Measurements from ENCODE around the gene DISP2.
A peak's percentile ranks its signal among the peaks of the same experiment; 100 is the strongest.

The DISP2 gene

DNA sequence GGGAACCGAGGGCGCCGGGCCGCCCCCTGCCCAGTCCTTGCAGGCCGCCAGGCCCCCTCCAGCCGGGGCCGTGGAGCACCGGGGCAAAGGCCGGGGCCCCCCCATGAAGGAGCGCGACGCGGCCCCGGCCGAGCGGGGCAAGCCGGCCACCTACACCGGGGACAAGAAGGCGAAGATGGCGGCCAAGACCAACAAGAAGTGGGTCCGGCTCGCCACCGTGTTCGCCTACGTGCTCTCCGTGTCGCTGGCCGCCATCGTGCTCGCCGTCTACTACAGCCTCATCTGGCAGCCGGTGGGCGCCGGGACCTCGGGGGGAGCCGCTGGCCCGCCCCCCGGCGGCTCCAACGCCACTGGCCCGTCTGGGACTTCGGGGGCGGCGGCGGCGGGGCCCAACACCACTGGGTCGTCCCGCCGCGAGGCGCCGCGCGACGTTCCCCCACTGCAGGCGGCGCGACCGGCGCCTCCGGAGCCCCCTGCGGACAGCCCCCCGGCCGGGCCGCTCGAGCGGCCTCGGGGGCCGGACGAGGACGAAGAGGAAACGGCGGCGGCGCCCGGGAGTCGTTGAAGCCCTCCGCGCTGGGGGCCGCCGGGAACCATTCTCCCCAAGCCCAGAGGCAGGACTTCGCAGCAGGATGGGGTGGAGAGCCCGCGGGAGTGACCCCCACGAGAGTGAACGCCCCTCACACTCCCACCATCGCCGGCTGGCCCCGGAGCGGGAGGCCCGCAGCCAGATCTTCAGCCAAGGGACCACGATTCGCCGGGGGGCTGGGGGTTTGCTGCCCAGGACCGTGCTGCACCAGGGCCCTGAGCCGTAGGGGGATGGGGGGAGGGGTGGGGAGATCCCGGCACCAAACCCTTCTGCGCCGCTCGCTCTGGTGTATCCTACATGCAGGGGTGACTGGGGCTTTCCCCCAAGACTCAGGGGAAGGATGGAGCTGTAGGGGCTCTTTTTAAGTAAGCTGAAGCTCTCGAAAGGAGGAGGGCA, 33.8 kb upstream of the DISP2 start:
- Mint-ChIP-seq H3K27me3 (ENCODE audit: low read depth, poor library complexity) (peaks cover 74% of the 10 kb centered on the region), H3K27ac (no peak overlapping the region), H3K4me1 (peaks cover 57% of the 10 kb centered on the region), H3K36me3 (ENCODE audit: low read depth) (peaks cover 18% of the 10 kb centered on the region), H3K4me3 (peak overlapping the region; percentile 81), H3K9me3 (peaks cover 4% of the 10 kb centered on the region)
- TF ChIP-seq, protein P1, sequence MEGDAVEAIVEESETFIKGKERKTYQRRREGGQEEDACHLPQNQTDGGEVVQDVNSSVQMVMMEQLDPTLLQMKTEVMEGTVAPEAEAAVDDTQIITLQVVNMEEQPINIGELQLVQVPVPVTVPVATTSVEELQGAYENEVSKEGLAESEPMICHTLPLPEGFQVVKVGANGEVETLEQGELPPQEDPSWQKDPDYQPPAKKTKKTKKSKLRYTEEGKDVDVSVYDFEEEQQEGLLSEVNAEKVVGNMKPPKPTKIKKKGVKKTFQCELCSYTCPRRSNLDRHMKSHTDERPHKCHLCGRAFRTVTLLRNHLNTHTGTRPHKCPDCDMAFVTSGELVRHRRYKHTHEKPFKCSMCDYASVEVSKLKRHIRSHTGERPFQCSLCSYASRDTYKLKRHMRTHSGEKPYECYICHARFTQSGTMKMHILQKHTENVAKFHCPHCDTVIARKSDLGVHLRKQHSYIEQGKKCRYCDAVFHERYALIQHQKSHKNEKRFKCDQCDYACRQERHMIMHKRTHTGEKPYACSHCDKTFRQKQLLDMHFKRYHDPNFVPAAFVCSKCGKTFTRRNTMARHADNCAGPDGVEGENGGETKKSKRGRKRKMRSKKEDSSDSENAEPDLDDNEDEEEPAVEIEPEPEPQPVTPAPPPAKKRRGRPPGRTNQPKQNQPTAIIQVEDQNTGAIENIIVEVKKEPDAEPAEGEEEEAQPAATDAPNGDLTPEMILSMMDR (IDR thresholded peaks at IDR 0.05) = no peak
- peak; percentile 54 for DNase-seq

GRCh38 chr15:40325188-40325587, 32.8 kb upstream of the DISP2 start:
- Mint-ChIP-seq H3K36me3 (ENCODE audit: low read depth) (peaks cover 18% of the 10 kb centered on the region), H3K27me3 (ENCODE audit: low read depth, poor library complexity) (peaks cover 68% of the 10 kb centered on the region), H3K9me3 (peaks cover 4% of the 10 kb centered on the region), H3K4me3 (peak overlapping the region; percentile 81), H3K4me1 (peaks cover 63% of the 10 kb centered on the region), H3K27ac (no peak overlapping the region)
- no peak for DNase-seq
- TF ChIP-seq, protein P1 (IDR thresholded peaks at IDR 0.05) = no peak

- TF ChIP-seq, protein P1 (IDR thresholded peaks at IDR 0.05) = no peak
- no peak overlapping the region for H3K27ac Mint-ChIP-seq
- H3K9me3 Mint-ChIP-seq = peaks cover 4% of the 10 kb centered on the region
- peaks cover 18% of the 10 kb centered on the region for H3K36me3 Mint-ChIP-seq (ENCODE audit: low read depth)
- H3K27me3 Mint-ChIP-seq (ENCODE audit: low read depth, poor library complexity) = peaks cover 64% of the 10 kb centered on the region
- H3K4me3 Mint-ChIP-seq = peak overlapping the region; percentile 81
- H3K4me1 Mint-ChIP-seq = peaks cover 67% of the 10 kb centered on the region
- DNase-seq = no peak
These were observed 32.3 kb upstream of the DISP2 start for GRCh38 chr15:40325700-40326099.

DNA sequence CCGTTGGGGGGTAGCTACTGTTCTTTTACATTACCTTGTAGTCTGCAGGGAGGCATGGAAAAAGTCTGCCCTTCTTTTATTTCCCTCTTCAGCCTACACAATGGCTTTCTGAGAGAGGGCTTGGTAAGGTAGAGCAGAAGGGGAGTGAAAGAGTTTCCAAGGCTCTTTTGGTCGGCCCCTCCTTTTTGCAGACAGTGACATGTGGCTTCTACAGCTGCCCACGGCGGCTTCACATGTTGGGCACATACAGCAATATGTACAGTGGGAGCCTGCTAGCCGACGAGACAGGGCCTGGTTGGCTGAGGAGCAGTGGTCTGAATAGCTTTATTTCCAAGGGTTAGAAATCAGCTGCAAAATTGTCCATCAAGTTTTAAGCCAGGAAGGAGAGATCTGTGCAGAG, 30.6 kb upstream of the DISP2 start:
- Mint-ChIP-seq H3K4me1 (peaks cover 60% of the 10 kb centered on the region), H3K27ac (no peak overlapping the region), H3K36me3 (ENCODE audit: low read depth) (peaks cover 18% of the 10 kb centered on the region), H3K4me3 (no peak overlapping the region), H3K27me3 (ENCODE audit: low read depth, poor library complexity) (peaks cover 46% of the 10 kb centered on the region), H3K9me3 (no peaks in the 10 kb centered on the region)
- no peak for DNase-seq
- TF ChIP-seq, protein P1 (IDR thresholded peaks at IDR 0.05) = no peak

GRCh38 chr15:40328176-40328575, 29.8 kb upstream of the DISP2 start:
- Mint-ChIP-seq H3K36me3 (ENCODE audit: low read depth) (peaks cover 18% of the 10 kb centered on the region), H3K9me3 (no peaks in the 10 kb centered on the region), H3K4me1 (peaks cover 58% of the 10 kb centered on the region), H3K27ac (no peak overlapping the region), H3K4me3 (peak overlapping the region; percentile 29), H3K27me3 (ENCODE audit: low read depth, poor library complexity) (peaks cover 39% of the 10 kb centered on the region)
- DNase-seq = no peak
- TF ChIP-seq, protein P1 (IDR thresholded peaks at IDR 0.05) = no peak

Data from nephron progenitor cell (in vitro differentiated cells).